NCI-H460 (cell line): ENCODE measurements around the gene BRSK1. TPM values are rescaled to one million over a fixed set of nuclear protein-coding genes. Genes with fewer than 3 reads are reported as not detected.

Source experiments
- DNase-seq: peaks from one replicate; pipeline ENCODE4 v3.0.0-alpha.2; 2016; ENCODE audit warnings: low read depth; ENCODE audit errors: extremely low read depth
- total RNA-seq: library from RNA; depleted of rRNA; stranded (reverse); fragments of >200 nt; shearing (Covaris generic); gene quantifications from 2 replicates; pipeline ENCODE4 v1.2.3, GENCODE V29; 2014

The BRSK1 gene
- total RNA-seq, 1 experiment from 2014 or later, result 3.8 TPM

GRCh38 chr19:55301459-55302317 is 17.9 kb downstream of the BRSK1 start:
- peak; percentile 73 for DNase-seq

DNA sequence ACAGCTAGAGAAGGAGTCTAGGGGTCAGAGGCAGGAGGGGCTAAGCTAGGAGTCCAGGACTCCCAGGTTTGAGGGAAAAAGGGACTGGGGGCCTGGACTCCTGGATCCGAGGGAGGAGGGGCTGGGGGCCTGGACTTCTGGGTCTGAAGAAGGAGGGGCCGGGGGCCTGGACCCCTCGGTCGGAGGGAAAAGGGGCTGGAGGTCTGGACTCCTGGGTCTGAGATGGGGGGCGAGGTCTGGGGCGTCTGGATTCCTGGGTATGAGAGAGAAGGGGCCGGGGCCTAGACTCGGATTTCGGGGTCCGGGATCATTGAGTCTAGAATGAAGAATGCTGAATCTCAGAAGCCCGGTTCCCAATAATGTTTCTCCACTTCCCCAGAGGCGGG is 18.5 kb downstream of the BRSK1 start:
- DNase-seq, result no peak

- no peak for DNase-seq
These were observed 19.7 kb downstream of the BRSK1 start for GRCh38 chr19:55303477-55303876.

- no peak for DNase-seq
These were observed 20.6 kb downstream of the BRSK1 start for GRCh38 chr19:55304279-55304978.

GRCh38 chr19:55304980-55305379 is 21.2 kb downstream of the BRSK1 start:
- no peak for DNase-seq

DNA sequence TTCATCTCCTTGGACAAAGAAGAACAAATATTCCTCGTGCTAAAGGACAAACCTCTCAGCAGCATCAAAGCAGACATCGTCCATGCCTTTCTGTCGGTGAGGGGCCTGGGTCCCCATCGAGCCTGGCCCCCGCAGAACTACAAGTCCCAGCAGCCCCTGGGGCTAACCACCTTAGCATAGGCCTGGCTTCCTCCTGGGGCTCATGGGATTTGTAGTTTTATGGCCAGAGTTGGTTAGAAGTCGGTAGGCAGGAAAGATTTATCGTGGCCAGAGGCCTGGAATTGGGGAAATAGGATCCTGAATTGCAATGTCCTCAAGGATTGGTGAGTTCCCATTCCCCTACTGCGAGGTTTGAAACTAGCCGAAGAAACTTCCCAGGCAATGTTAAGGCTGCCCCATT is 21.7 kb downstream of the BRSK1 start:
- DNase-seq, result no peak

DNA sequence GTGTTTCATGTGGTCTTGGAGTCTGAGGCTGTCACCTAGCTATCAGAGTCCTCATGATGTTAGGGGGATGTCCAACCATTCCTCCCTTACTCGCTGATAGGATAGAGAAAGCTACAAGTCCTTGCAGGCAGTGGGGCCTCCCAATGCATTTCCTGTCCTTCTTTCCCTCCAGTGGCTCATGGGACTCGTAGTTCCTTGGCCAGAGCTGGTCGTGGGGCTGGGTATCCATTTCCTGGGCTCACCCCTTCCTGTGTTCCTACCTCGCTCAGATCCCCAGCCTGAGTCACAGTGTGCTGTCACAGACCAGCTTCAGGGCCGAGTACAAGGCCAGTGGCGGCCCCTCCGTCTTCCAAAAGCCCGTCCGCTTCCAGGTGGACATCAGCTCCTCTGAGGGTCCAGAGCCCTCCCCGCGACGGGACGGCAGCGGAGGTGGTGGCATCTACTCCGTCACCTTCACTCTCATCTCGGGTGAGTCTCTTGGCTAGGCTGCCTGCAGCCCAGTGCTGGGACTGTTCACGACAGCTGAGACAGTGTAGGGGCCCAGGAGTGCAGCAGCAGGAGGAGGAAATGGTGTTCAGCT is 22.3 kb downstream of the BRSK1 start:
- no peak for DNase-seq

GRCh38 chr19:55306712-55307111 is 22.9 kb downstream of the BRSK1 start:
- DNase-seq, result no peak

GRCh38 chr19:55308281-55308680 is 24.5 kb downstream of the BRSK1 start:
- DNase-seq, result no peak

GRCh38 chr19:55309448-55309847 is 25.7 kb downstream of the BRSK1 start:
- no peak for DNase-seq

GRCh38 chr19:55310498-55310897 is 26.7 kb downstream of the BRSK1 start:
- no peak for DNase-seq

DNA sequence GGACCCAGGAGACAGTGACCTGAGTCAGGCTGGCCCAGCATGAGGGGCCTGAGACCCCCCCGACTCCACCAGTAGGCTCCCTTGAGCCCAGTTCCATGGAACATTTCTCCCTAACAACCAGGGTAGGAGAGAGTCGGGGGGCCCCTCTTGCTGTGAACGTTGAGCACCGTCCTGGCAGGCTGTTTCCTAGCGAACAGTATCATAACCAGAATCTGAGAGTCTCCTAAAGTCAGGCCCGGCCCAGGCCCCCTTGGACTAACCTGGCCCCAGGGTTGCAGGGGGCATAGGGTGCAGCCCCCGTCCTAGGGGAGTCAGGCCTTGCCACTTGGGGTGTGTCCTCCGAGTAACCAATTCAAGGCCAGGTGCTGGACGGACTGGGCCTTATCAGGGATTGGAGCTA is 27.6 kb downstream of the BRSK1 start:
- DNase-seq, result no peak

DNA sequence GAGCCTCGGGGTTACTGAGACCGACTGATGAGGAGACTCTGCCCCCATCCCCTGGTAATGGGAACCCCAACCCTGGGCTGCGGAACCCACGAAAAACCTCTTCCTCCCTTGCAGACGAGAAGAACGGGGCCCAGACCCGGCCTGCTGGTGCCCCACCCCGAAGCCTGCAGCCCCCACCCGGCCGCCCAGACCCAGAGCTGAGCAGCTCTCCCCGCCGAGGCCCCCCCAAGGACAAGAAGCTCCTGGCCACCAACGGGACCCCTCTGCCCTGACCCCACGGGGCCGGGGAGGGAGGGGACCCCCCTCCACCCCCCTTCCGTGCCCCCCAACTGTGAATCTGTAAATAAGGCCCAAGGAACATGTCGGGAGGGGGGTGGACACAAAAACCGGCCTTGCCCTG is 28.0 kb downstream of the BRSK1 start:
- DNase-seq, result no peak

DNA sequence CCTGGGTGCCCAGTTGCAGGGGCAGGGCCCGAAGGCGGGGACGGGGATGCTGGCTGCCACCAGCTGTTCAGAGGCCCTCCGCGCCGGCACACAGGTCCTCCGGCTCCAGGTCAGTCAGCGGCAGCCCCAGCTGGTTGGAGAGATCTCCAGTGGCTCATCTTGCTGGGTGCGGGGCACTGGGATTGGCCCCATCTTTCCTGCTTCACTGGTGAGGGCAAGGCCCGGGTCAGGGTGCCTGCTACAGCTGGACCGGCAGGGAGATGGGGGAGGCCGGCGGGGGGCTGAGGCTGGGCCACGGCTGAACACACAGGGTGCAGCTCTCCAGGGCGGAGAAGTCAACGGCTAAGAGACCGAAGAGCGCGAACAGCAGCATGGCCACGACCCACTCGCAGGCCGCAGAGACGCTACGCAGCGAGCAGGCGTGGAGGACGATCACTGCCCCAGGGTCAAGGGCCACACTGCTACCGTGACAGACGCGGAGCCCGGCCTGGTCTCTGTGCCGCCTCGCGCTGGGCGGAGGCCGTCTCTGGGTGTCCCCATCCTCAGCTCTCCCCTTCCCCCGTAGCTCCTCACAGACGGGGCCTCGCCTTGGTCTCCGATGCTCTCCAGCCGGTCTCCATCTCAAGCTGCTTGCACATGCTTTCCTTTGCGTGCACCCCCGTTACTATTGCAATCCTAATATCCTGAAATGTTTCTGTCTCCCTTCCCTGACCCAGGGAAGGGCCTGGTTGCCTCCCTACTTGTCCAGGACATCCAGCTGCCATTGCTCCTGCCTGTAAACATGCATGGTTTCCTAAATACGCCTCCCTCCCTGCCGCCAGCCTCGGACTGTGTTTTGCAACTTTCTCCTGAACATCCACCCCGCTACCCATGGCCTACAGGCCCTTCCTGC is 29.1 kb downstream of the BRSK1 start:
- DNase-seq, result no peak

- no peak for DNase-seq
These were observed 30.6 kb downstream of the BRSK1 start for GRCh38 chr19:55314396-55314795.

DNA sequence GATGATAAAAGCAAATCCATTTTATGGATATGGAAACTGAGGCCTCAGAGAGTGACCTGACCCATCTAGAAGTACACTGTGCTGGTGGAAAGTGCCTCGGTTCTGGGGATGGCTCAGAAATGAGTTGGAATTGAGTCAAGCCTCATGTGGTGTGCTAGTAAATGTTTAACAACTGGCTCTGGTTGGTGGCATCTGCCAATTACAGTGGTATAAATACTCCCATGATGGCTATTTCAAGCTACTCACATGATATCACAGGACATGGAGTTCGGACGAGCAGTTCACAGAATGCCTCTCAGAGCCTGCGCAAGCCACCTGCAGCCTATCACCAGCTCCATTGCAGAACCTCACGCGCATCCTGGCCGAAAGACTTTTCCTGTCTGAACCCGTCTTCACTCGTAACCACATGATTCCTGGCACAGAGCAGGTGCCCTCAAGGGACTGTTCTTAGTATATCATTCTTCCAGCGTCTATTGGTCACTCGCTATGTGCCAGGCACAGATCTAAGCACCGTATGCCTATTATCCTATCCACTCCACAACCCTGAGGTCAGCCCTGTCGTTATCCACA is 32.2 kb downstream of the BRSK1 start:
- DNase-seq, result no peak

GRCh38 chr19:55316646-55317045 is 32.8 kb downstream of the BRSK1 start:
- DNase-seq, result no peak

DNA sequence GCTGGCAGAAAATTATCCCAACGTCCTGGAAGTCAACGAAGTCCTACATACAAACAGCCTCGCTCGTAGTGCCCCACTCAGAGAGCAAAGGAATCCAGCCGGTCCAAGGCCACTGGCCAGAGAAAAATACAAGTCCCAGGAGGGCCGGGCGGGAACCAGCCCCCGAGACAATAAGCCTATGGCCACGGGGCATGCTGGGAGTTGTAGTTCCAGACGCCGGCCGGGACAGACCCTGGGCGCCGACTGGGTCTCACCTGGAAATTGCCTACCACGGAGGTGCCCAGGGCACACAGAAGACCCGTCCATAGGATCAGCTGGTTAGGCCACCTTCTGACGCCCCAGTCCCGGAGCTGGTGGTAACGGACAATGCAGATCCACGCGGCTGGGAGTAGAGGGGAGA is 36.0 kb downstream of the BRSK1 start:
- no peak for DNase-seq

GRCh38 chr19:55320844-55321419 is 37.1 kb downstream of the BRSK1 start:
- DNase-seq, result no peak
